Stimulated activated CD4-positive, alpha-beta T cell treated with anti-CD3 and anti-CD28 coated beads, TNF-alpha, amount 100 ng/mL, for 4 hours (primary cell): ENCODE results near the gene CRIP3.
"Not testable (repeated sequence)": the region's sequence is repeated elsewhere in the genome, so short reads cannot be mapped to it uniquely, and the experiment has no call there.

Source experiments
- DNase-seq, 3 experiments: peaks; one replicate each; pipeline ENCODE4 v3.0.0-alpha.2; 2020; ENCODE audit warnings: low read depth in 3 of 3

Gene CRIP3, protein sequence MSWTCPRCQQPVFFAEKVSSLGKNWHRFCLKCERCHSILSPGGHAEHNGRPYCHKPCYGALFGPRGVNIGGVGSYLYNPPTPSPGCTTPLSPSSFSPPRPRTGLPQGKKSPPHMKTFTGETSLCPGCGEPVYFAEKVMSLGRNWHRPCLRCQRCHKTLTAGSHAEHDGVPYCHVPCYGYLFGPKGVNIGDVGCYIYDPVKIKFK

DNA sequence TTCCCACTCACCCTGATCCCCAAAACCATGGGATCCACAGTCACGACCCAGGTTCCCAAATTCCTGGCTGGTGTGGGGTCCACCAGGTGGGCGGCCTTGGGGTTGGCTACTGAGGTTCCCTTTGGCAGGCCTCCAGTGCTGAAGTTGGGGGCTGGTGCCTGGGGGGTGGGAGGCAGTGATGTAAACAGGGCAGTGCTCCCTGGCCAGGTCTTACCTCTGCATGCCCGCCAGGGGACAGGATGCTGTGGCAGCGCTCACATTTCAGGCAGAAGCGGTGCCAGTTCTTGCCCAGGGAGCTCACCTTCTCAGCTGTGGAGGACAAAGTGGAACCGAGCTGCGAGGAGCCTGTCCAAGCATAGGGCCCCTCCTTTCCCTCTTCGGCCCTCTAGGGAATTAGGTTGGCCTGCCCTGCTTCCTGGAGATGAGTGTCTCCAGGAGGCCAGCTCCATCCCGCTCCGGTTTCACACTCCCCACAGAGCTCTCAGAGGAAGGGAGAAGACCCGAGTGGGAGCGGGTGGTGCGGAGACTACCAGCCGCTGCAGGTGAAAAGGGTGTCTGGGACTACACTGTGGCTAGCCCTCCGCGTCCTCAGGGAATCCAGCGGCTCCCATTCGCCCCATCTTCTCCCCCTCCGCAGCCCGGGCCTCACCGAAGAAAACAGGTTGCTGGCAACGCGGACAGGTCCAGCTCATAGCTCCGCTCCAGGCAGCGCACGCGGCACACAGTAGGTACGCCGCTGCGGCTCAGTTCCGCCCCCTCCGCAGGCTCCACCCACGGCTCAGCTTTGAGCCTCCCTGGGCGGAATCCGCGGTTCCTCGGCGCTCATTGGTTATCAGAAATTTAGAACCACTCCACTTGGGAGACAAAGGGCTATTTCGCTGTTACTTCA, at the start of gene CRIP3:
CRIP3 (minus strand) TSS at position 726 of the 889 bp plus-strand sequence; CDS start at position 692, 34 bp downstream.
- DNase-seq = peak; percentile 19 to 27 (median 23)

DNA sequence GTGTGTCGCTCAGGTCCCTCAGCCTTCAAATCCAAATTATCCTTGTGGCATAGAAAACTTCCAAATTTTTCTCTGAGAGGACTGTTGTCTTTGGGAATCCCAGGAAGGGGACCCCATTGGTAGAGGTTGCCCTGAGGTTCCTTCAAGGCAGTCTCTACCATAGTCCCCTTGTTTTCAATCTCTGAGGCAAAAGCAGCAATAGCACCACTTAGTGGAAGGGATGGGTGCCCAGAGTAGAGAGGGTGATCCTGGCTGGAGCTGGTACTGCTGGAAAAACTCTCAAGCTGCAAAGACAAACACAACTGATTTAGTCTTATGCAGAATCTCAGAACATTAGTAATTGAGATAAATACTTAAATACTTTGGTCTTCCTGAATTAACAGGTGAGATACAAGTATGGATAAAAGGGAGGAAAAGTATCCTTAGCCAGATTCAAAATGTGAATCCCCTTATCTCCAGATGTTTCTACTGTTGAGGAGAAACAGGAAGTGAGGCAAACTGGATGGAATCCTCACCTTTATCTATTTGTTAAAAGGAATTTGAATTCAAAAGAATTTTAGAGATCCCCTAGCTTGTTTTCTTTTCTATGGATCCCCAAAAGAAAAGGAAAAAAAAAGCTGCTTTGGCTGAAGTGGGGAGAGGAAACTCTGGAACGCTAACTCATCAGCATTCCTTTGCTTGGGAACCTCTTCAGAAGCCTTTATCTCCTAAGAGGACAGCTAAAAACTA, 47.4 kb upstream of the CRIP3 start:
- DNase-seq = no peak

DNA sequence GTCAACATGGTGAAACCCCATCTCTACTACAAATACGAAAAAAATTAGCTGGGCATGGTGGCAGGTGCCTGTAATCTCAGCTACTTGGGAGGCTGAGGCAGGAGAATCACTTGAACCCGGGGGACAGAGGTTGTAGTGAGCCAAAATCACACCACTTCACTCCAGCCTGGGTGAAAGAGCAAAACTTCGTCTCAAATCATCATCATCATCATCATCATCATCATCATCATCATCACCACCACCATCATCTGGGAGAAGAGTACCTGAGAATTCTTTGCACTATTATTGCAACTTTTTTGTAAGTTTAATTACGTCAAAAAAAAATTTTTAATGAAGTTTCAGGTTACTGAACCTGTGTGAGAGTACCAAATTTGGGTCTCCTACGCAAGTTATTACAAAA, 43.3 kb upstream of the CRIP3 start:
- DNase-seq = not testable (repeated sequence)

DNA sequence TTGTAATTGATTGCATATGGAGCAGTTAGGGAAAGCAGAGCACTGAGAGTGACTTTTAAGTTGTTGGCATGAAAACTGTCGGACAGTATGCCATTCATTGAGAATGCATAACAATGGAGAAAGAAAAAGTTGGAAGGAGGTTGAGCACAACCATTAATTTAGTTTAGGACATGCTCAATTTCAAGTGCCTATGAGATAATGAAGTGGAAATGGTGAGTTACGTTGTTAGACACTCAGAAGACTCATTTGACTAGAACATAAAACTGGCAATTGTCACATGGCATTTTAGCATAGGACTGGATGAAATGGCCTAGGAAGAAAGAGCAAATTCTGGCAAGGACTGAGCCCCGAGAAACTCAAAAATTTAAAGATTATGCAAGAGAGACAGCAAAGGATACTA, 38.8 kb upstream of the CRIP3 start:
- no peak for DNase-seq

DNA sequence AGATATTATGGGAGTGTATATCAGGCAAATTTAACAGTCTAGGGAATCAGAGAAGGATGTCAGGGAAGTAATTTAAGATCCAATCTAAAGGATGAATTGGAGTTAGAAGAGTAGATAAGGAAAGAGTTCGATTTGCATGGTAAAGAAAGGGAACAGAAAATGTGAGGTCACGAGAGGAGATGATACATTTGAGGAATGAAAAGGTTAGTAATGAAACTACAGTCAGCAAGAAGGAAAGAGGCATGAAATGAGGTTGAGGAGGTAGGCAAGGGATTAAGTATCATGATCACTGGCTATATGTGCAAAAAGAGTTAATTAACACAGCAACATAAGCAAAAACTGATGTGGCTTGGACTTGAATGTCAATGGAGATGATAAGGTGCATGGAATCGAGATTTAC, 38.4 kb upstream of the CRIP3 start:
- DNase-seq = no peak

DNA sequence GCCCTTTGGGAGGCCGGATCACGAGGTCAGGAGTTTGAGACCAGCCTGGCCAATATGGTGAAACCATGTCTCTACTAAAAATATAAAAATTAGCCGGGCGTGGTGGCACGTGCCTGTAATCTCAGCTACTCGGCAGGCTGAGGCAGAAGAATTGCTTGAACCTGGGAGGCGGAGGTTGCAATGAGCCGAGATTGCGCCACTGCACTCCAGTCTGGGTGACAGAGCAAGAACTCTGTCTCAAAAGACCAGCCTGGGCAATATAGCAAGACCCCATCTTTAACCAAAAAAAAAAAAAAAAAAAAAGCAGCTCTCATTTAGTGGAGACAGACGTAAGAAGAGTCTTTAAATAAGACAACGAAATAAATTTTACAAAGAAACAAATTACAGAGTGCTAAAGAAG, 37.6 kb upstream of the CRIP3 start:
- not testable (repeated sequence) for DNase-seq

DNA sequence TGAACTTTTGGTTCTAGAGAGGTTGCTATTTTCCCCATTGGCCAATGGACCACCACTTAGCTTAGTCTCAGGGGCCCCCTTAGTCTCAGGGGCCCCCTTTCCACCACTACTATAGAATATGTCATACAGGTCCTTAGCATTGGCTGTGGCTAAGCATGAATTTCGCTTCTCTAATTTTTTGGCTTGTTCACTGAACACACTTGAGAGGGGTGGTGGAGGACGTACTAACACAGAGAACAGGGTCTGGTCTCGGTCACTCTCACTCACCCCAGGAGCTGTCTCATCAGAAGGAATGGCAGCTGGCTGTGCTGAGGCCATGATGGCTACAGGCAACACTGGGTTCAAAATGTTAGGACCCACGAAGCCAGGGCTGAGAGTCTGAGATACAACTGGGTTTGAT, 30.5 kb upstream of the CRIP3 start:
- no peak for DNase-seq

DNA sequence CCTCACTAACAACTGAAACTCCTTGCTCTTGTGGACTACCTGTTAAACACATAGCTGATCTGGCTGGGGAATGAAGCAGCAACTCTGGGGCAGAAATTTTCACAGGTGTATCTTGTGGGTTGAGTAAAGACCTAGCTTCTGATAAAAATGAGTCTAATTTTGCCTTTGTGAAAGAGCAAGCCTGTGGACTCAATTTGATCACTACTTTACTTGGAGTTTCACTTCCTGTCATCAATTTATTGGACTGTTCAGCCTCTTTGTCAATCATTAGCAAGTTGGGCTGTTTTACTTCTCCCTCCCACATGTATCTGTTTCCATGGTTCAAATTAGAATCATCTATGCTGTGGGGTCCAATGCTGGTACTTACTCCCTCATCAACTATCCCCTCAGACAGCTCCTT, 29.6 kb upstream of the CRIP3 start:
- no peak for DNase-seq

DNA sequence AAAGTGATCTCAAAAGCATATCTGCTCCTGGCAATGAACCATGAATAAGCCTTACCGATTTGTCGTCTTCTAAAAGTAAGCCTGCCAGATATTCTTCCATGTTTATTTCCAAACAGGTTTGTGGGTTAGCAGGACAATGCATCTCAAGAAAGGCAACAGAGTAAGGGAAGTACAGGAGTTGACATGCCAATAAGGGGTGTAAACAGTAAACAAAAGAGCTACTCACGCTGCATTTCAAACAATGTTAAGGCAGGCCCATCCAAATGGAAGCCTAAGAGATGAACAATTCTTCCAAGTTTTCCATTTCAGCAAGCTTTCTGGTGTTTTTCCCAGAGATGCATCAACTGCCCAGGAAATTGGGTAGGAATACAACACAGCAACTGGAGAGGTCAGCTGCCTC, 27.8 kb upstream of the CRIP3 start:
- no peak for DNase-seq

DNA sequence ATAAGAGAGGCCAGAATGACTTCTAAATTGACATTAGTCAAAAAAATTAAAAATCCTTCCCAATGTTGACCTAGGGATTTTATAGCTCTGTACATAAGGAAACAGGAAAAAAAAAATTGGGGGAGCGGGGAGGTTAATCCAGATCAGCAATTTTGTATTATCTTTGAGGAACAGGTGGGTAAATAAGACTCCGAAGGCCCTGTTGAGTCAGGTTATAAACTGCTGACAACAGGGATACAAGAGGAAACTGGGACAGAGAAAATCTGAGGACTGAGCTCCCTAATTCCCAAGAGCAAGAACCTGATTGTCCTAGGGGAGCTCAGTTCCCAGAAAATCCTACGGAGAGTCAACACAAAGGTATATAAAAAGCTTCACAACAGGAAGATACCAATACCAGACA, 26.8 kb upstream of the CRIP3 start:
- DNase-seq = no peak

DNA sequence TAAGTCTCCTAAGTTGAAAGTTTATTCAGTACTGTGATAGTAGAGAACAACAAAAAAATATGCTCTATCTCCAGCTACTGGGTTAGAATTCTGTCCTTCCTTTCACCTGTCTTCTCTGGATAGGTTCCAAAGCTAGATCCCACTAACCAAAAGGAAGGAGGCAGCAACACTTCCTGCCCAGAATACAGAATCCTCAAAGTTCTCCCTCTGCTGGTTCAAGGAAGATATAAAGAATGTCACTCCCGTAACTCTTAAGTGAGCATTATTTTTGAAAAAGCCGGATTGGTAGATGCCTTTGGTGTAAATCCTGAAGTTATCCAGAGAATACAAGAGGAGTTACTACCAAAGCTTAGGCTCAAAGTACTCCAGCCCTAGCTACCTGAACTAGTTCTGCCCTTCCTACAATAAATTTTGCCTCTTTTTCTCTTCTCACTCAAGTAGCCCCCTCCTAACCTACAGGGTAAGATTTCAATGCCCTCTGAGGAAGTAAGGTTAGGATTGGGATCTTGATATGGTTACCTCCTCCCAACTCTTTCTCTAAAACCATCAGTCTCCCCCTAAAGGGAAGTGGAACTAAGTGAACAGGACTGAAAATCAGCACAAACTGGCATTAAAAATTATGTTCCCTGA, 26.0 kb upstream of the CRIP3 start:
- DNase-seq = no peak

DNA sequence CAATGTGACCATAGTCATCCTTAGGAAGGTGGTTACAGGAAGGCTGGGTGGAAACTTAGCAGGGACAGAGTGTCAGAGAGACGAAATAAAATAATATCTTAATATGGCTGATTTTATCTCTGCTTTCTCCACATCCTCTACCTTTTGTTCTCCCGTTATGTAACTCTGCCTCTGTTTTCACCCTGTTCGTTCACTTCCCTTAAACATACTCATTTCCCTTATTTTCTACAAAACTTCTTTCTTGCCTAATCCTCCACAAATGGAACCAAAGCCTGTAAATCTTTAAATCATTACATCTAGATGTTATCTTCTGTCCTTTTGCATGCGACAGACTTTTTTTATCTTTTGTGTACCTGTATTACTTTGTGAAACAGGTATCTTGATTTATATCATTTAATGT, 23.3 kb upstream of the CRIP3 start:
- DNase-seq = no peak

DNA sequence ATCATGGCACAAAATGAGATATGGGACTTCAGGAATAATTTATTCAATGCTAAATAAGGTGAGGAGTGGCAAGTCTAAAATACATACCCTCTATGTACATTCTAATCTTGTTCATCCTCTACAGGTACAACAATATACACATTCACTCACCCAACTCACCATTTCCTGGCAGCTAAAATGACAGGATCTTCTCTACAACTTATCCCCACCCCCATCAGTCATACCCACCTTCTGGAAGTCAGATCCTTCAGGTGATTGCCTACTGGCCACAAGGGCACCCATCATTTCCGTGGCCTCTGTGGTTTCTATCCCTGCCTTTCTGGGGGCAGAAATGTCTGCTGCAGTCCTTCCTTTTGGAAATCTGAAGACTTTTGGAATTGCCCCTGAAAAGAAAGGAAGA, 22.8 kb upstream of the CRIP3 start:
- no peak for DNase-seq

DNA sequence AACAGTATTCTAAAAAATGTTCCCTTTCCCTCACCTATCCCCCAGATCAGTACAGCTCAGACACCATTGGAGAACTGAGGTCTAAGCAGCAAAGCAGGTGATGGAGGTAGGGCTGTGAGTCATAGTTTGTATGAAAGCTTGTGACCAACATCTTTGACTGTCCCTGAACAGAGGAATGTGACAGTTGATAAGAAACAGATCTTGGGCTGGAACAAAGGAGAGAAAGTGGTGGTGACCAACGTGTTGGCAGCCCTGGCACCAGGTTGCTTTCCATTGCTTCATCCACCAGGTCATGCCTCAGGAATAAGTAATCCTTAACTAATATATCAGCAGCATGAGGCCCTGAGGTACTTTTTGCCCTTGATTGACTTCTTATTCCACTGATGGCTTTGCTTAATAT, 19.9 kb upstream of the CRIP3 start:
- no peak for DNase-seq

DNA sequence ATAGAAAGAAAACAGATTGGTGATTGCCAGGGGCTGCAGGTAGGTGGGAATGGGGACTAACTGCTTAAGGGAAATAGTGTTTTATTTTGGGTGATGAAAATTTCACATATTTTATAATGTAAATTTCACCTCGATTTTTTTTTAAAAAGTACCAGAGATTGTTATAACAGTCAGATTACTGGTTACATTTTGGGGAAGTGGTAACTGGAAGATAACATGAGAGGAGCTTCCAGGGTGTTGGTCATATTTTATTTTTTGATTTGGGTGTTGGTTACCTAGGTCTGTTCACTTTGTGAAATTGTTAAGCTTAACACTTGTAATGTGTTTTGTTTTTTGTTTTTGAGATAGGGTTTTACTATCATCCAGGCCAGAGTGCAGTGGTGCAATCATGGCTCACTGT, 17.2 kb upstream of the CRIP3 start:
- DNase-seq = no peak

DNA sequence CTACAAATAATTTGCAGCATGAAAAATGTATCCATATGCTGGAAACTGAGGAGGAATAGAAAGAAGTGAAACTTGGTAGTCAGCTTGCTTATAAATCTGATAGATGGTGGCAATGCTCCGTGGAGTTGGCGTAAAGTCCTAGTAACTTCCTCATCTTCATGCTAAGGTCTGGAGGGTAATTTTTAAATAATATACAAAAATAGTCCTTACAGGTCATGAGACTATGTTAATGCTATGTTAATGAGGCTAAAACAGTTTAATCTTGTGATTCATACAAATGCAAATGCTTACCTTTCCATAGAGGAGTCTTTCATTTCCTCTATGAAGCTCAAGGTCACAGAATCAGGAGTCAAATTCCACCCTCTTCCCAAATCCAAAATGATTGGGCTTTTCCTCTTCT, 9.4 kb upstream of the CRIP3 start:
- no peak for DNase-seq

DNA sequence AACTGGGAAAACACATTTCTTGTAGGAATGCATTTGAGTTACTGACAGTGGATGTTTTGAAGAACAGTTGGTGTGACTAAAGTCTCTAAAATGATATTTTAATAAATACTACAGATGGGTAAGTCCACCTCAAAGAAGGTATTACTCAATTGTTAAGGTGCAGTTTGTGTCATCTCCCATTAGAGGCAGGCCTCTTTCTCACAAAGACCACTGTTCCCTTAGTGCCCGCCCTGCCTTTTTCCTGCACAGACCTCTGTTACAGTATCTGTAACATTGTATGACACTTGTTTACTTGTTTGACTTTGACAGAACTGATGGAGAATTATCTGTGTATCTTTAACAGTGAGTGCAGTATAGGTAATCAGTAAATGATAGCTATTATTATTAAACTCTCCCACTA, 5.2 kb upstream of the CRIP3 start:
- DNase-seq = no peak

DNA sequence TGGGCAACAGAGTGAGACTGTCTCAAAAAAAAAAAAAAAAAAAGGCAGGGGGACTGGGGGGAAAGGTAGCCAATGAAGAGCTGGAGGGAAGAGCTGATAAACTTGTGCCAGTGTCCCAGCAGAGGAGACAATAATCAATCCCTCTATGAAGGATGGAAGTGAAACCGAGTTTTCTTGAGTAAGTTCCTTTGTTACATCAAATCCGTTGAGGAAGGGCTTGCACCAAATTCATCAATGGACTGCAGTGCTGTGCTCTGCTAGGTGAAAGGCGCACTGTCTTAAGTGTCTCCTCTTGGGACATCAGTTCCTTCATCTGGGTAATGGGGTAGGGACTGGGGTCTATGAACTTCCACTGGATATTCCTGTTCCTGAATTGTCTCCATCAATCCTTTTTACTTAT, 3.0 kb upstream of the CRIP3 start:
- DNase-seq = no peak

DNA sequence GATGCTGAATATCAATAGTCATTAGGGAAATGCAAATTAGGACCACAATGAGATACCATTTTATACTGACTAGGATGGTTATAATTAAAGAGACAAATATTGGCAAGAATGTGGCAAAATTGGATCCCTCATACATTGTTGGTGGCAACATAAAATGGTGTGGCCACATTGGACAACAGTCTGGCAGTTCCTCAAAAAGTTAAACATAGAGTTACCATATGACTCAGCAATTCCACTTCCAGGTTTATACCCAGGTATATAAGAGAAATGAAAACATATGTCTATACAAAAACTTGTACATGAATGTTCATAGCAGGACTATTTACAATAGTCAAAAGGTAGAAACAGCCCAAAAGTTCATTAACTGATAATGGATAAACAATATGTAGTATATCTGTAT, 2.0 kb upstream of the CRIP3 start:
- no peak for DNase-seq

DNA sequence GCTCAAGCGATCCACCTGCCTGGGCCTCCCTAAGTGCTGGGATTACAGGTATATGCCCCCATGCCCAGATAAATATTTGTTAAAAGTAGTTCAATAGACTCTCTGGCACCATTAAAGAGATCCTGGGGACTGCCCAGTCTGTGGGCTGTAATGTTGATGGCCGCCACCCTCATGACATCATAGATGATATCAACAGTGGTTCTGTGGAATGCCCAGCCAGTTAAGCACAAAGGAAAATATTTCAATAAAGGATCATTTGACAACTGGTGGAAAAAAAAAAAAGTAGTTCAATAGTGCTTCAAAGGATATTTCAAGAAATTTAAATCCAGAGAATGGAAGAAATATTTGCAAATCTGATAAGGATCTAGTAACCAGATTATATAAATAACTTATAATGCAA, 1.5 kb upstream of the CRIP3 start:
- no peak for DNase-seq

DNA sequence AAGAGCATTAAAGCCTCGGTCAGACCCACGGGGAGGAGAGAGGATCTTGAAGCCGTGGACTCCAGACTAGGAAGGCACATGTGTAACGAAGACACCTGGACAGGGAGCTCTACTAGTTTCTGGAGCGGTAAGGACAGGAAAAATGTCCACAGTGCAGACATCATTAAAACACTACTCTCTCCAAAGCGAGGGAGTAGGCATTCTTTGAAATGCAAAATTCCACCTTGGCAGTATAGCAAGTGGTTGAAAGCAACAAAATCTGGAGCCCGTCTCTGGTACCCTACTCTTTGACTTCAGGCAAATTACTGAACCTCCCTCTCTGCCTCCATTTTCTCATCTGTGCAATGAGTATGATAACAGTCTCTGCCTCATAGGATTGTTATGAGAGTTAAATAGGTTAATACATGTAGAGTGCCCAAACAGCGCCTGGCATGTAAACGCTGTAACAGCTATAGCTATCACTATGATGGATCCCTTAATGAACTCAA, 408 bp upstream of the CRIP3 start:
- DNase-seq = no peak

DNA sequence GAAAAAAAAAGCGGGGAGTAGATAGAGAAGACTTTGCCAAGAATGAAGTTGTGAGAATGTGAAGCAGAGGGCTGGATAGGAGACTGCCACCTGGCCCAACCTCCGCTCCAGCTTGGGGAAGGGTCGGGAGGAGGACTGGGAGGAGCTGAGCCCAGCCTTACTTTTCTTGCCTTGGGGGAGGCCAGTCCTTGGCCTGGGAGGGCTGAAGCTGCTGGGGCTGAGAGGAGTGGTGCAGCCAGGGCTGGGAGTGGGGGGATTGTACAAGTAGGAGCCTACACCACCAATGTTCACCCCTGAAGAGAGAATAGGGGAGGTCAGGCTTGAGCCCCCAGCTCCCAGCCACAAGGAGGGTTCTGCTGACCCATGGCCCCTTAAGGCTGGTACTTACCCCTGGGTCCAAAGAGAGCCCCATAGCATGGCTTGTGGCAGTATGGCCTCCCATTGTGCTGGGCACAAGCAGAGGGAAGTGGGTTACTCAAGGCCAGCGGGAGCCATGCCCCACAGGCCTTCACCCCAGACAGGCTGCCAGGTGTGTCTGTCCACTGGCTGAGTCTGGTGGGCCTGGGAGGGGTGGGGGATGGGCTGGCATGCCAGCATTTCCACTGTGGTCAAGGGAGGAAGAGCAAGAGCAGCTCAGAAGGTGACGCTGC, 1.1 kb downstream of the CRIP3 start:
- no peak for DNase-seq
